B cell (primary cell): ENCODE data around the gene ZNF213. TPM values are rescaled to one million over a fixed set of nuclear protein-coding genes. Genes with fewer than 3 reads are reported as not detected.

Experiments
- ATAC-seq: fragments of 200-7000 bp; cut with Tn5 transposase; one replicate; pipeline ENCODE4 v1.10.0; 2021; ENCODE audit warnings: low read depth, mild to moderate bottlenecking, moderate number of reproducible peaks, moderate library complexity
- CTCF ChIA-PET: fragments of 350-600 bp; sonication (Branson Sonifier 250); formaldehyde crosslinking; loops from one replicate; lab custom pipeline; 2021; ENCODE audit warnings: antibody characterized with exemption, inconsistent platforms; lab: Charles Lee
- POLR2A ChIA-PET: fragments of 350-600 bp; sonication (Branson Sonifier 250); formaldehyde crosslinking; loops from one replicate; lab custom pipeline; 2021; ENCODE audit warnings: antibody characterized with exemption; lab: Charles Lee
- DNase-seq: peaks from one replicate; pipeline ENCODE4 v3.0.0; 2013
- H2AFZ ChIP-seq: 2 replicates; pipeline ENCODE4 v1.6.1; 2012; ENCODE audit warnings: mild to moderate bottlenecking, low read depth, low read length; ENCODE audit not compliant: insufficient read depth, poor library complexity, severe bottlenecking
- H3K27ac ChIP-seq, 2 donors: 1 replicate in 1 of 2; 2 replicates in 1 of 2; pipeline ENCODE4 v1.5.1; 2012 to 2013; ENCODE audit warnings: low read length in 2 of 2, mild to moderate bottlenecking in 2 of 2, moderate library complexity in 1 of 2
- H3K27me3 ChIP-seq, 4 experiments: fragments of 200-600 bp in 1 of 4; sonication (generic) in 1 of 4; replicated peaks in 1 of 4; 1 replicate in 2 of 4; 2 replicates in 2 of 4; pipeline versions ENCODE4 v1.6.1 to v1.7.0; 2013 to 2016; ENCODE audit warnings: low read length in 3 of 4, mild to moderate bottlenecking in 2 of 4, mixed read lengths in 1 of 4, moderate library complexity in 1 of 4; ENCODE audit not compliant: insufficient read depth in 4 of 4, control insufficient read depth in 3 of 4; ENCODE audit errors: control extremely low read depth in 1 of 4
- H3K36me3 ChIP-seq, 2 experiments: replicated peaks in 1 of 2; 1 replicate in 1 of 2; 2 replicates in 1 of 2; pipeline versions ENCODE4 v1.6.1 to v1.7.1; 2013; ENCODE audit warnings: low read length in 1 of 2; ENCODE audit not compliant: insufficient read depth in 2 of 2, control insufficient read depth in 1 of 2; ENCODE audit errors: control extremely low read depth in 1 of 2, extremely low read depth in 1 of 2
- H3K4me1 ChIP-seq, 2 donors: fragments of 200-600 bp in 1 of 2; sonication (generic) in 1 of 2; 1 replicate in 1 of 2; 2 replicates in 1 of 2; pipeline versions ENCODE4 v1.5.1 to v1.6.1; 2013 to 2017; ENCODE audit warnings: low read length in 2 of 2; ENCODE audit not compliant: control insufficient read depth in 2 of 2, insufficient read depth in 2 of 2
- H3K4me2 ChIP-seq: replicated peaks from 2 replicates; pipeline ENCODE3; 2012; ENCODE audit warnings: mild to moderate bottlenecking, low read depth, low read length; ENCODE audit not compliant: poor library complexity, severe bottlenecking
- H3K4me3 ChIP-seq, 5 experiments: fragments of 200-600 bp in 1 of 5; sonication (generic) in 1 of 5; 1 replicate in 3 of 5; 2 replicates in 2 of 5; pipeline versions ENCODE4 v1.5.1 to v1.7.0; 2011 to 2016; ENCODE audit warnings: low read length in 4 of 5, mild to moderate bottlenecking in 4 of 5, low read depth in 2 of 5, control low read depth in 1 of 5, moderate library complexity in 1 of 5; ENCODE audit not compliant: insufficient read depth in 1 of 5; ENCODE audit errors: control extremely low read depth in 1 of 5, extremely low read depth in 1 of 5
- H3K79me2 ChIP-seq: fragments of 200-600 bp; sonication (generic); one replicate; pipeline ENCODE4 v1.6.0; 2016; ENCODE audit warnings: low read length; ENCODE audit not compliant: control insufficient read depth, insufficient read depth
- H3K9ac ChIP-seq: fragments of 200-600 bp; sonication (generic); 2 replicates; pipeline ENCODE4 v1.6.1; 2017; ENCODE audit warnings: mild to moderate bottlenecking, low read length, moderate library complexity
- H3K9me3 ChIP-seq, 3 donors: one replicate each; pipeline versions ENCODE4 v1.6.1 to v1.7.1; 2013; ENCODE audit warnings: low read length in 2 of 3; ENCODE audit not compliant: control insufficient read depth in 2 of 3, insufficient read depth in 1 of 3; ENCODE audit errors: control extremely low read depth in 1 of 3
- H4K20me1 ChIP-seq: 2 replicates; pipeline ENCODE4 v1.6.0; 2012; ENCODE audit warnings: mild to moderate bottlenecking, low read length; ENCODE audit not compliant: insufficient read depth, control insufficient read depth, poor library complexity, severe bottlenecking
- H3K27ac Mint-ChIP-seq: one replicate; pipeline ENCODE4 v1.8.0; 2021; ENCODE audit warnings: mixed read lengths
- H3K27me3 Mint-ChIP-seq: one replicate; pipeline ENCODE4 v1.8.0; 2021; ENCODE audit warnings: mixed read lengths
- H3K4me1 Mint-ChIP-seq: one replicate; pipeline ENCODE4 v1.8.0; 2021; ENCODE audit warnings: mixed read lengths
- H3K4me3 Mint-ChIP-seq: one replicate; pipeline ENCODE4 v1.8.0; 2021; ENCODE audit warnings: mixed read lengths
- H3K9me3 Mint-ChIP-seq: one replicate; pipeline ENCODE4 v1.8.0; 2022; ENCODE audit warnings: mixed read lengths; ENCODE audit not compliant: insufficient read depth
- CTCF ChIP-seq: fragments of 200-600 bp; IDR thresholded peaks from one replicate; pipeline ENCODE4 v1.8.0; 2022; ENCODE audit warnings: antibody characterized with exemption, mild to moderate bottlenecking
- EZH2 ChIP-seq: IDR thresholded peaks from 2 replicates; pipeline ENCODE4 v1.6.1; 2012; ENCODE audit warnings: borderline replicate concordance, low read depth, mild to moderate bottlenecking, moderate library complexity, low read length; ENCODE audit not compliant: insufficient read depth, poor library complexity, severe bottlenecking
- WGBS: methylation state at CpG from one replicate; pipeline ENCODE4 v1.1.5; 2013; ENCODE audit warnings: missing lambda C conversion rate; ENCODE audit not compliant: insufficient coverage; 5-methylcytosine and 5-hydroxymethylcytosine counted together
- intact Hi-C: fragments of 100-400 bp; cut with micrococcal nuclease; formaldehyde crosslinking; loops from one replicate; pipeline ENCODE4 v1.10.0; 2022
- polyA plus RNA-seq: library from polyadenylated mRNA; depleted of rRNA; stranded (reverse); fragments of >200 nt; gene quantifications from 2 replicates; pipeline ENCODE4 v1.2.3, GENCODE V29; 2012
- total RNA-seq, 2 donors: library from RNA; stranded (reverse); fragments of 120-200 nt in 1 of 2; gene quantifications; 1 replicate in 1 of 2; 2 replicates in 1 of 2; pipeline versions ENCODE4 v1.2.3 to v1.2.4, GENCODE V29; 2013 to 2022

Gene ZNF213
- total and polyA plus RNA-seq, 2 donors (not counting 1 experiment from before 2014, with no cell fraction given), result 1.4 to 7.2 TPM

- H3K4me2 ChIP-seq, result peak overlapping the region; percentile 66
- WGBS, result 13% methylated on average over 39 of the region's 41 CpGs
- Mint-ChIP-seq H3K27ac (peak overlapping the region; percentile 10), H3K4me1 (peaks cover 29% of the 10 kb centered on the region), H3K4me3 (peak overlapping the region; percentile 84), H3K9me3 (no peaks in the 10 kb centered on the region), H3K27me3 (peaks cover 61% of the 10 kb centered on the region)
- peaks cover 40 to 47% of the 10 kb centered on the region in 2 donors for H3K4me1 ChIP-seq
- DNase-seq (no peak), ATAC-seq (no peak)
- no peaks in the 10 kb centered on the region for H4K20me1 ChIP-seq
- peak overlapping the region; percentile 60 for H2AFZ ChIP-seq
- H3K9ac ChIP-seq, result peak overlapping the region; percentile 49
- no peaks in the 10 kb centered on the region for H3K79me2 ChIP-seq
- peaks cover 0 to 49% (median 0%) of the 10 kb centered on the region in 3 donors for H3K9me3 ChIP-seq
- intact Hi-C loops, result loop anchor here (1.0 to 5.0 kb wide), 2 partner anchors 20 to 125 kb away; partner anchors contain the start of gene MMP25
- no peaks in the 10 kb centered on the region for H3K36me3 ChIP-seq
- CTCF ChIA-PET, result interaction anchor here (0.5 to 1.3 kb wide), 8 partner anchors 12 to 144 kb away, joined by 3 to 5 read pairs (median 3); no protein-coding TSS in a partner anchor
- no peak overlapping the region for H3K27ac ChIP-seq
- H3K4me3 ChIP-seq, result peak overlapping the region in 4 of 5 experiments; percentile 1 to 41 (median 25)
- TF ChIP-seq CTCF (no peak), EZH2 (no peak)
- H3K27me3 ChIP-seq, result peaks cover 0 to 78% (median 54%) of the 10 kb centered on the region in 4 experiments
- POLR2A ChIA-PET, result interaction anchor here (0.6 to 1.1 kb wide), 3 partner anchors 14 to 98 kb away, joined by 3 to 5 read pairs (median 3); no protein-coding TSS in a partner anchor
Measured at GRCh38 chr16:3171855-3172593, 37.2 kb downstream of the ZNF213 start.
